Activated gamma-delta T cell (primary cell): ENCODE measurements around the gene FAIM2.

Experiments used
- DNase-seq: peaks from one replicate; lab custom pipeline; 2025; lab: John Stamatoyannopoulos, UW

The FAIM2 gene

GRCh38 chr12:49894751-49895148, 8.9 kb downstream of the FAIM2 start:
- DNase-seq: no peak

- no peak for DNase-seq
Observed at GRCh38 chr12:49893753-49894750, 9.6 kb downstream of the FAIM2 start.

GRCh38 chr12:49892732-49893317, 10.9 kb downstream of the FAIM2 start:
- DNase-seq: no peak

- no peak for DNase-seq
Observed at GRCh38 chr12:49892084-49892731, 11.5 kb downstream of the FAIM2 start.

- DNase-seq: no peak
Observed at GRCh38 chr12:49891476-49891875, 12.2 kb downstream of the FAIM2 start.

GRCh38 chr12:49891012-49891411, 12.7 kb downstream of the FAIM2 start:
- DNase-seq: no peak

- DNase-seq: no peak
Observed at GRCh38 chr12:49890096-49890461, 13.6 kb downstream of the FAIM2 start.

- no peak for DNase-seq
Observed at GRCh38 chr12:49889361-49890095, 14.2 kb downstream of the FAIM2 start.

- no peak for DNase-seq
Observed at GRCh38 chr12:49888461-49889151, 15.1 kb downstream of the FAIM2 start.

GRCh38 chr12:49887536-49888401, 15.9 kb downstream of the FAIM2 start:
- no peak for DNase-seq

GRCh38 chr12:49887091-49887490, 16.6 kb downstream of the FAIM2 start:
- DNase-seq: no peak

- no peak for DNase-seq
Observed at GRCh38 chr12:49885663-49886461, 17.8 kb downstream of the FAIM2 start.

GRCh38 chr12:49885118-49885517, 18.6 kb downstream of the FAIM2 start:
- no peak for DNase-seq

- no peak for DNase-seq
Observed at GRCh38 chr12:49882851-49883464, 20.7 kb downstream of the FAIM2 start.

- no peak for DNase-seq
Observed at GRCh38 chr12:49882248-49882850, 21.4 kb downstream of the FAIM2 start.

GRCh38 chr12:49881415-49882247, 22.1 kb downstream of the FAIM2 start:
- DNase-seq: no peak

GRCh38 chr12:49880756-49881414, 22.8 kb downstream of the FAIM2 start:
- no peak for DNase-seq
